Fibroblast of skin of back (primary cell): Measurements from ENCODE around the gene CHIA.

Experiments
- DNase-seq: peaks from one replicate; pipeline ENCODE4 v3.0.0-alpha.2; 2013

CHIA gene

DNA sequence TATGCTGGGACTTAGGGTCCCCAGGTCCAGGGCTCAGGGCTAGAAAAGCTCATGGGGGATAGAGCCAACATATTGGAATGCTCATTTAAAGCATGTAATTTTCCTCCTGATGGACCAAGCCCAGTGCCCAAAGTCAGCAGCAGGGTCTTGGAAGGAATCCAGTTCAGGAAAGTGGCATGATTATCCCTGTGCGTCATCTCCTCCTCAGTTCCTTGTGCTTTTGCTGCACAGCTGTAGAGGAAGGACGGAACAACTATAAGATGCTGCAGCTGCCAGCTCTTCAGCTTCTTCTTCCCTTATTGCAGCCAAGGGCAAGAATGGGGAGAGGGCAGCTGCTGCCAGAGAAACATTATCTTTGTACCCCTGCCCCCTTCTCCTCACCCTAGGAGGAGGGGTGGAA lies 78.5 kb downstream of the CHIA start:
- no peak for DNase-seq

DNA sequence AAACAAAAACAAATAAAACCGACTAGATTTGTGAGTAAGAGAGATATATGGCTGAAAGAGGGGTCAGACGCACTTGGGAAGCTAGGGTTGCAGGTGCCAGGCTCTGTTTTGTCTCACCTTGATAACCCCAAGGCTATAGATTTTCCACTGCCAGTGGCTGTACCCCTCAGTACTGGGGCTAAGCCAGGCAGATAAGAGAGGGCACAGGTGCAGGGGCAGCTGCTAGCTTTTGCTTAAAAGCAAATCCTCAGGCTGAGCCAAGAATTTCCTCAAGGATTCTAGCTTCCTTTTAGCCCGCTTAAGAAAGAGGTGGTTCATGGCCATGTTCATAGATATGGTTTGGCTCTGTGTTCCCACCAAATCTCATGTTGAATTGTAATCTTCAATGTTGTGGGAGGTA lies 79.0 kb downstream of the CHIA start:
- DNase-seq = no peak
